ENCODE measurements around the gene RPP40.
"Not testable (repeated sequence)": the region's sequence is repeated elsewhere in the genome, so short reads cannot be mapped to it uniquely, and the experiment has no call there.

RPP40 gene

DNA sequence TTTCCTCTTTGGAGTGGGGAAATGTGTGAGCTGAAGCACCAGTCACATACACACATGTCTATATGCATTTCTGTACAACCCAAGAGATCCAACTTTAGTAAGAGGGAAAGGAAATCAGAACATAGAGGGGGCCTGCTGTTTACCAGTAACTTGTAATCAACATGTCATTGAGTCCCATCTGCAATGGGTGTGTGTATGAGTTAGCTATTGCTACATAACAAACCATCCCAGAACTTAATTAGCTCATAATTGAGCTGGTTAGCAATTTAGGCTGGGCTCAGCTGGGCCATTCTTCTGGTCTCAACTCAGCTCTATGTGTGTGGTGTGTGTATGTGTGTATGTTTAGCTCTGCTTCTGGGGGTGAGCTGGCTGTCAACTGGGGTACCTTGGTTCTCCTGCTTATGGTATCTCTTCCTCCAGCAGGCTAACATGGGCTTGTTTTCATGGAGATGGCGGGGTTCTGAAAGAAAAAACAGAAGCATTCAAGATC lies 10.3 kb upstream of the RPP40 start:
- no peak for DNase-seq (ENCODE audit: low read depth in 3 of 3)

DNA sequence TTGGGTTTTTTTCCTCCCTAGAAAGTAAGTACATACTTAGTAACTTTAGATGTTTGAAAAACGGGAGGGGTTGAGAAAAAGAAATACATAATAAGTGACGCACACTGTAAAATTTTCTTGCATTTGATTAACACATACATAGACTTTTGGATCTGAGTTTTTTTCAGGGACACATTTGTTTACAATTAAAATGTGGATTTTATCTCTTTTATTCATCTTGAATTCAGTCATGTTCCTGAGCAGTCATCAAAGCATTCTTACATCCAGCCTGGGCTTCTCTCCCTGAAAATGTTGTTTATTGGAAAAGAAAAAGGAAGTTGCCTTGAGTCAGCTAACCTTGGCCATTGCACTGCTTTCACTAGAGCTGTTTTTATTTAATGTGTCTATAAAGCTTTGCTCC lies 8.7 kb upstream of the RPP40 start:
- DNase-seq (ENCODE audit: low read depth in 3 of 3) = no peak

DNA sequence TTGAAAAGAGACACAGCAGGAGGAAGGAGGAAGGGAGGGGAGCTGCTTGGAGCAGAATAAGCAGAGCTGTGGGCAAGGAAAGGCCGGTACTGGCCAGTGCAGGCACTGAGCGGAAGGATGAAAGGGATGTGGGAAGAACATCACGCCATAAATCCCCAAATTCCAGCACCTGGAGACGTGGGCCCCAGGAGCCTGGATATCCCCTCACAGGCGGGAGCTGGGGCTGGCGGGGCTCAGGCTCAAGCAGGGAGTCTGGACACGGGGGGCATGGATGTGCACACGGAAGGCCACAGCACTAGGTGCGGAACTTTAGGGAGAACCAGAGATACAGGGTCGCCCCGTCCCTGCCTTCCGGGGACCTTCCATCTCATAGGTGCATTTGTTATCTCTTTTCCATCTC lies 7.5 kb upstream of the RPP40 start:
- no peak for DNase-seq (ENCODE audit: low read depth in 3 of 3)

DNA sequence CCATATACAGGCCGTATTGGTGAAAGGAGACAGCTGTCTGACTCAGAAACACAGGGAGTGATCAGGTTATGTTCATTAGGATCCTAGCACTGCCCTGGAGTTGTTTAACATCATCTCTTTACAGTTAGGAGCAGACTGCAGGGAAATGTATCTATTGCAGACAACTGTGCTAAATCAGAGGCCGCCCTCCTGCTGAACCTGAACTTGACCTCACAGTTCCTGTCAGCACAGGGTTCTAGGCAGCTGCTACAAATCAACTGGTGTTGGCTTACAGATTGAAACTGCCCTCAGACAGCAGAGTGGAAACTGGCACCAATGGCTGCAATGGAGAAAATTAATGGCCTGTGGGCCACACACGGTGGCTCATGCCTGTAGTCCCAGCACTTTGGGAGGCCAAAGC lies 3.7 kb upstream of the RPP40 start:
- DNase-seq (ENCODE audit: low read depth in 3 of 3) = no peak

DNA sequence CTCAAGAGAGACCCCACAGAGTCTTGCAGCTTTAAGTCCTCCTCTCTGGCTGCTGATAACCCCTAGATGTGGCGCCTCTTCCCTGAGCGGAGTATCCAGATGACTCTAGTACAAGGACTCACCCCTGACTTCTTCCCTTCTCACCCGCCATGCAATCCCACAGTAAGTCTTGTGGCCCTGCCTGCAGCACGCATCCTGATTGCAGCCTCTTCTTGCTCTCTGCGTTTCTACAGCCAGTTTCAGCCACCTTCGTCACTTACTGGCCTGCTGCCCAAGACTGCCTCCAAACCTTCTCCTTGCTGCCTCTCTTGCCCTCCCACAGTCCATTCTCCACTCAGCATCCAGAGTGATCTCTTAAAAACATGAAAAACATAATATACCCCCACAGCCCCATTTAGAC lies 2.4 kb upstream of the RPP40 start:
- DNase-seq (ENCODE audit: low read depth in 3 of 3) = no peak

DNA sequence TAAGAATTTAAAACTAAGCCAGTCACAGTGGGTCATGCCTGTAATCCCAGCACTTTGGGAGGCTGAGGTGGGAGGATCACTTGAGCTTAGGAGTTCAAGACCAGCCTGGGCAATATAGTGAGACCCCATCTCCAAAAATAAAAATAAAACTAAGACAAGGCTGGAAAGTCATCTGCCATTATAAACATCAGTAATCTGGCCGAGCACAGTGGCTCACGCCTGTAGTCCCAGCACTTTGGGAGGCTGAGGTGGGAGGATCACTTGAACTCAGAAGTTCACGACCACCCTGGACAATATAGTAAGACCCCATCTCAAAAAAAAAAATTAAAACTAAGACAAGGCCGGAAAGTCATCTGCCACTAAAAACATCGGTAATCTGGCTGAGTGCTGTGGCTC lies 1.2 kb upstream of the RPP40 start:
- not testable (repeated sequence) for DNase-seq (ENCODE audit: low read depth in 3 of 3)

DNA sequence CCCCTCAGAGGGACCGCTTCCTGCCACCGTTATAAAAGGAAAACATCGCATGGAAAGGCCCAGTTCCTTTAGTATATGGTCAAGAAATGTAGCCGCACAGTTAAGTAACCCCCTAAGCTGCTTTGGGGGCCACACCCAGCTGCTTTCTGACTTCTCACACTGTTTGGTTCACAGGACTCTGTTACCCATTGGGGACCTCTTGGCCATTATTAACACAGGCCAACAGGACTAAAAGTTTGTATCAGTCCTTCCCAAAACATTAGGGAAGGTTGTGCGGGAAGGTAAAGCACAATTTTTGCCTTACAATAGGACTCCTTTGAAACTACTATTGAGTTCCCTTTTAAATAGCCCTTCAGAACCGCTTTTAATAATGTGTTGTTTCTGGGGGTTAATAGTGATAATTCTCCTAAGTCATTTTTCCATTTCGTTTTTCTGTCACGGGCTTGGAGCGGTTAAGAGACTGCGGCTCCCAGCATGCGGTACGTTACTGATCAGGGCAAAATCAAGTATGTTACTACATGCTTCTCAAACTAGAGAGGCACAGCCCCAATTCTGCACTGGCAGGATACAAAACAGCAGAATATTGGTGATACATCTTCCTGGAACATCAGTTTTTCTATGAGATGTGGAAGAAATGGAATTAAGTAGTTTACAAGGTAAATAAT lies 668 bp upstream of the RPP40 start:
- DNase-seq (ENCODE audit: low read depth in 3 of 3) = no peak

DNA sequence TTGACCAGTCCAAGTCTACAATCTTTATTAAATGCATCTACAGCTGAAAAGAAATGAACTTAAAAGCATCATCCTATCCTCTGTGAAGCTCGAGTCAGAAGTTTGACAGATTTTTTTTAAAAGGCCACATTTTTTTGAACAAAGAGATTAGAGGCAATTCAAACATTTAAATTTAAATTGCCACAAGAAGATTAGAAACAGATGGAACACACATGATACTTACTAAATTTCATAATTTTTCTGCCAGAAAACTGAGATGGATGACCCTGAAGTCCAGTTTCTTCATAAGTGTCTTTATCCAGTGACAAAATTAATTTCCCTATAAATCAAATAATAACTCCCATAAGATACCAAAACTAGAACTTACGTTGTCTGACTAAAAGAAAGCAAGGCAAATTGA lies 4.3 kb downstream of the RPP40 start:
- no peak for DNase-seq (ENCODE audit: low read depth in 3 of 3)

DNA sequence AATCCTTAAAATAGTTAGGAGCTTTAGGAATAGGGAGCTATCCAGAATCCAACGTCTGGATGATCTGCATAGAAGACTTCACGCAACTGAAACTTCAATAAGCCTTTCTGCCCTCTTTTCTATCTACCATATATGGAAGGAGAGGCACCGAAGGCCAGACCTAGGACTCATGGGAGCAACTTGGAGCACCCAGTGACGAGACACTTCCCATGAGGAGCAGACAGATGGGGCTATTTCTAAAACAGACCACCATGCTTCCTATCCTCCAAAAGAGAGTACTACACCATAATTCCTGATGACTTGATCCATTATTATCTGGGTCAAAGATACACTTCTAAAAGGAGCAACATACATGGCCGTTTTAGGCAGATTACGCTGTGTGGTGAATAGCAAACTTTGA lies 6.0 kb downstream of the RPP40 start:
- no peak for DNase-seq (ENCODE audit: low read depth in 3 of 3)

DNA sequence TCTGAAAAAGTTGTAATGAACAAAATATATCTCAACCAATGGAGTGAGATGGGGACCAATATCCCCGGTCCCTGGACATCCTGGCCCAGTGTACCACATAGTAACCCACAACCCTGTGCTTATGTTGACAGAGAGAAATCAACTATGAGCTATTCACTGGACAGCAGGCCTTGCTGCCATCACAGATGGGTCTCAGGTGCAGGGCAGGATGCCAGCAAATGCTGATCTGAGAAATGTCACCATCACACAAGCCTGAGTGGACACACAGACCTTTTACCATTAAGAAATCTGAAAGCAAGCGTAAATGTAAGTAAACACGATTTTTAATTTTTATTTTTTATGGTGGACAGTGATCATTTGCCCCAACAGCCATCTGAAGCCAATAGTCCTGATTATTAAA lies 9.1 kb downstream of the RPP40 start:
- no peak for DNase-seq (ENCODE audit: low read depth in 3 of 3)

DNA sequence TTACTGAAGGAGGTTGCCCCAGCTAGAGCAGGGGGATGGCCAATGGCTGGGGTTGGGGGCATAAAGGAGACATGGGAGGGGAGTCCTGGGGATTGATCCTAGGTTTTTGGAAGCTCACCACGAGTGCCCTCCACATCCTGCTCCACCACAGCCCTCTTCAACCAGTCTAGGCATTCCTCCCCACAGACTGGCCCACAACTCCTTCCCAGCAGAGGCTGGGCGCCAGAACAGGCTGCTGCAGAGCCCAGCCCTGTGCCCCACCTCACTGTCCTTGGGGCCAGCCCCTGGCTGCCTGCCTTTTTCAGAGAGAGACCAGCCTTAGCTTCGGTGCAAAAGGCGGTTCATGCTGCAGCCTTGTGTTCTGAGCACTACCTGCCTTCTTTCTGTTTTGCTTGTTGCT lies 16.4 kb downstream of the RPP40 start:
- DNase-seq (ENCODE audit: low read depth in 3 of 3) = no peak

DNA sequence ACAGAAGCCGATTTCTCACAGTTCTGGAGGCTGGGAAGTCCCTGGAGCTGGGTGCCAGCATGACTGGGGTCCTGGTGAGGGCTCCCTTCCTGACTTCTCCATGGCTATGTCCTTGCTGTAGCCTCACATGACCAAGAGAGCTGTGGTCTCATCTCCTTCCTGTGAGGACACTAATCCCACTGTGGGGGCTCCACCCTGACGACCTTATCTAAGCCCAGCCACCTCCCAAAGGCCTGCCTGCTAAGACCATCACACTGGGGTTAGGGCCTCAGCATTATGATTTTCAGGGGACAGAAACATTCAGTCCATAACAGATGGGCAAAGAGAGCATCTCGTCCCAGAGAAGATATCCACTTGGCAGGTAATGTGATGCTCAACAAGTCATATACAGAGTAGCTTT lies 16.8 kb downstream of the RPP40 start:
- no peak for DNase-seq (ENCODE audit: low read depth in 3 of 3)

DNA sequence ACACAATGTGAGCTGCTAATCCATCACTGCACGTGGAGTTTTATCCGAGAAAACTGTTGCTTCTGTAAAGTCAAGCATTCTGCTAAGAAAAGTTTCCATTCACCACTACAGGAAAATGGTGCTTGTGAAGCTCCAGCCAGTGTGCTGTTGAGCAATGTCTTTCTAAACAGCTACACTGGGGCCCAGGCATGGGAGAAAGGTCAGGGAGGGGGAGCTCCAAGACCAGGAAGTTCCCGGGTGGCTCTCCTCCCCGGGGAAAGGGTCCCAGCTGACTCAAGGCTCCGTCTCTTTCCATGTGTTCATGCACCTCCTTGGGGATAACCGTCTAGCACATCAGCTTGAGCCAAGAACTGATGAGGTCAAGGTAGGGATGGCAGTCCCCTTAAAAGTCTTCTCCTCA lies 20.5 kb downstream of the RPP40 start:
- DNase-seq (ENCODE audit: low read depth in 3 of 3) = no peak

DNA sequence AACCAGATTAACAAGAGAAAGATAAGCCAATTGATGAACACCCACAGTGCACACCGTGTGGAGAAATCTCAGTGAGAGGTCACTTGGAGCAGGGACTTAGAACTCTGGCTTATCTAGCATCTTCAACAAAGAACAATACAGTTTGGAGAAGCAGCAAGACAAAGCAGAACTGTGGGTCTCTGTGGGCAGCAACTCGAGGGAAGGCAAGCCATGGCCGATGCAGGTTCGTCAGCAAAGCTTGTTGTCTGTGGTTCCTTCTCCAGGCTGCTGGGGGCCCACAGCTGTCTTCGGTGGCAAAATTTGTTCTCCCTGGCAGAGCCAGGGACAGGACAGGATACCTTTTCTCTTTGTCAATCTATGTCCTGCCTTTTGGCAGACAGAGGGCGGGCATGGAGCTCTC lies 22.1 kb downstream of the RPP40 start:
- no peak for DNase-seq (ENCODE audit: low read depth in 3 of 3)

DNA sequence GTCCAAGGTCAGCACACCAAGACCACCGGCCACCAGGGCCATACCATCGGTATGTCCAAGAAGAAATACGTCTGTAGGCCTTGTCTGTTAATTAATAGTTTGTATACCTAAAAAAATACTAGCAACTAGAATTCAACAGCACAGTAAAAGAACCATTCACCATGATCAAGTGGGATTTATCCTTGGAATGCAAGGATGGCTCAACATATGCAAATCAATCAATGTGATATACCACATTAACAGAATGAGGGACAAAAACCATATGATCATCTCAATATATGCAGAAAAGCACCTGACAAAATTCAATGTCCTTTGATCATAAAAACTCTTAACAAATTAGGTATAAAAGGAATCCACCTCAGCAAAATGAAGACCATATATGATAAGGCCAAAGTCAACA lies 24.4 kb downstream of the RPP40 start:
- no peak for DNase-seq (ENCODE audit: low read depth in 3 of 3)

DNA sequence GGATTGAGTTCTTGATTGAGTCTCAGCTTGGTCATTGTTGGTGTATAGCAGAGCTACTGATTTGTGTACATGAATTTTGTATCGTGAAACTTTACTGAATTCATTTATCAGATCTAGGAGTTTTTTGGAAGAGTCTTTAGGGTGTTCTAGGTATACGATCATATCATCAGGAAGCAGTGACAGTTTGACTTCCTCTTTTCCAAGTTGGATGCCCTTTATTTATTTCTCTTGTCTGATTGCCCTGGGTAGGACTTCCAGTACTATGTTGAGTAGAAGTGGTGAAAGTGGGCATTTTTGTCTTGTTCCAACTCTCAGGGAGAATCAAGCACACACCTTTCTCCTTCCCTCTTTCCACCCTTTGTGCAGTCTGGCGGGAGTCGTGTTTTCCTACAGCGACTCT lies 26.4 kb downstream of the RPP40 start:
- DNase-seq (ENCODE audit: low read depth in 3 of 3) = no peak

DNA sequence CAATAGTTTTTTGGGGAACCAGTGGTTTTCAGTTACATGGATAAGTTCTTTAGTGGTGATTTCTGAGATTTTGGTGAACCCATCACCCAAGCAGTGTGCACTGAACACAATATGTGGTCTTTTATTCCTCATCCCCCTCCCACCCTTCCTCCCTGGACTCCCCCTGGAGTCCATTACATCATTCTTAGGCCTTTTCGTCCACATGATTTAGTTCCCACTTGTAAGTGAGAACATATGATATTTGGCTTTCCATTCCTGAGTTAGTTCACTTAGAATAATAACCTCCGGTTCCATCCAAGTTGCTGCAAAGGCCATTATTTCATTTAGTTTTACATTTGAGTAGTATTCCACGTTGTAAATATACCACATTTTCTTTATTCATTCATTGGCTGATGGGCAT lies 28.3 kb downstream of the RPP40 start:
- no peak for DNase-seq (ENCODE audit: low read depth in 3 of 3)

DNA sequence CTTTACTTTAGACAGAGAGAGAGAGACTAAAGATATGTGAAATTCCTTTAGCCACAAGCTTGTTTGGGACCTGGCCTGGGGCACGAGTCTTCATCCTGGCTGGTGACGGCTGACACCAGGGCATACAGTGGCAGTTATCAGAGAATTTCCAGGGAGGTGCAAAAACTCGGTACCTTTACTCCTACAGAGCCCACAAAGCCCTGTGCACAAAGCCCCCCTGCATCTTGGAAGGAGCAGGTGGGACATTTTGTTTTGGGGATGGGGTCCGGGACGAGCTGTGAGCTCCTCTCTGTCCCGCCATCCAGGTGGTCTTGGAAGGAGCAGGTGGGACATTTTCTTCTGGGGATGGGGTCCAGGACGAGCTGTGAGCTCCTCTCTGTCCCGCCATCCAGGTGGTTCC lies 28.9 kb downstream of the RPP40 start:
- DNase-seq (ENCODE audit: low read depth in 3 of 3) = no peak

DNA sequence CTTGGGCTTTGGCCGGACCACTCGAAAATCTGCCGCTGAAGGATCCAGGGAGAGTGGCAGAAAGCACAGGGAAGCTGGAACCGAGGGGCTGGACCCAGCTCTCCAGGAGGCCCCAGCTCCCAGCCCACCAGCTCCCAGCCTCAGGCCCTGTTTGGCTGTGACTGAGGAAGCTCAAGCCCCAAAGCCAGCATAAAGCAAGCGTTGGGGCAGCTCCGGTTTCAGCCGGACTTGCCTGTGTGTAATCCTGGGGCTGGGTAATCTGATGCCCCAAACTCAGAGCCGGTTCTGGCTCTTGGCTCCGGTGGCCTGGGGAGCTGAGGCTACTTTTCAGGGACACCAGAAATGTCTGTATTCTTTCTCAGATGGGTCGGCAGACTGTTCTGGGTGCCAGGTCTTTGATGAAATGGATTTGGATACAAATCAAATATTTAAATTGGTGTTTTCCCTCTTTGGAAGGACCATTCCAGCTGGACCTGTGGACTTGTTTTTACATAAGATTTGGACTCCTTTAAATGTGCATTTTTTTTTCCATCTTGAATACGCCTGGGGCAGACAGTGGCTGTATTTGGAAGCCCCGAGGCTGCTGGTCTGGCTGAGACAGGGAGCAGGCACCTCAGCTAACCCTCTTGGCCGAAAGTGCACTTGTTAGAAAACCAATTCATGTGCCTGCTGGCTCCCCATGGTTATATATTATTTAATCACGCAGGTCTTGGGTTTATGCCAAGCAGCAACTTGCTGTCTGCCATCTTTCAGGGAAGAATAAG lies 29.7 kb downstream of the RPP40 start:
- no peak for DNase-seq (ENCODE audit: low read depth in 3 of 3)

DNA sequence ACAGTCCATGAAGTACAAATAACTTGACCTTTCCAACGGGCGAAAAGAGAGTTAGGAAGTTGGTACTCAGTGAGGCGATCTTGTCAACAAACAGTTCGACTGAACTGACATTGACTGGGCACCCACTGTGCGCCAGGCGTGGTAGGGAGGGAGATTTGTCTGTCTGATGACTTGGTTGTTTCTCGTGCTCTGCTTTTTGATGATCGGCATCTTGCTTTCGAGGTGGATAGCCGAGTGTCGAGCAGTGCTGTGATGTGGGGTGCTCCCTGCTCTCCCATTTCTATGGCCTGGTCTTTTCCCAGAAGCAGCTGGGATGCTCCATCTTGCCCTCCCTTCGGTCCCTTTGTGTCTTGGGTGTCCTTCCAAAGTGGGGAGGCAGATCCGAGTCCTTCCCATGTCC lies 30.4 kb downstream of the RPP40 start:
- no peak for DNase-seq (ENCODE audit: low read depth in 3 of 3)

DNA sequence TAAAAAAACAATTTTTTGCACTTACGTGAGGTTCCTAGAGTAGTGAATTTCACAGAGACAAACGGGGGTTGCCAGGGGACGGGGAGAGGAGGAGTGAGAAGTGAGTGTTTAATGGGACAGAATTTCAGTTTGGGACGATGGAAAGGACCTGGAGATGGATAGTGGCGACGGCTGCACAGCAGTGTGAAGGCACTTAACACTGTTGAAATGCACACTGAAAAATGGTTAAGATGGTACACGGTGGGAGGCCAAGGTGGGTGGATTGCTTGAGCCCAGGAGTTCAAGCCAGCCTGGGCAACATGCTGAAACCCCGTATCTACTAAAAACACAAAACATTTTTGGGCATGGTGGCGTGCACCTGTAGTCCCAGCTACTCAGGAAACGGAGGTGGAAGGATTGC lies 31.4 kb downstream of the RPP40 start:
- DNase-seq (ENCODE audit: low read depth in 3 of 3) = no peak

DNA sequence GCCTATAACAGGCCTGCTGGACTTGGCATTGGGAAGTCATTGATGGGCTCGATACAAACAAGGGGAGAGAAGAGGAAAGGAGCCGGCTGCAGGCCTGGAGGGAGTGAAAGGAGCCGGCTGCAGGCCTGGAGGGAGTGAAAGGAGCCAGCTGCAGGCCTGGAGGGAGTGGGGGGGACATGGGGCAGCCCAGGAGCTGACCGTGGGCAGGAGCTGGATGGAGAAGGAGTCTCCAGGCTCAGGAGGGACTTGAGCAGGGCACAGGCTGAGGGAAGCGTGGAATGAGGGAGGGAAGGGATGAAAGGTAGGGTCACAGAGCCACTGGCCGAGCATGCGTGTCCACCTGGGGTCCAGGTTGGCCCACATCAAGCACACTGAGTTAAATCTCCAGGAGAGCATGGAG lies 32.0 kb downstream of the RPP40 start:
- DNase-seq (ENCODE audit: low read depth in 3 of 3) = no peak

DNA sequence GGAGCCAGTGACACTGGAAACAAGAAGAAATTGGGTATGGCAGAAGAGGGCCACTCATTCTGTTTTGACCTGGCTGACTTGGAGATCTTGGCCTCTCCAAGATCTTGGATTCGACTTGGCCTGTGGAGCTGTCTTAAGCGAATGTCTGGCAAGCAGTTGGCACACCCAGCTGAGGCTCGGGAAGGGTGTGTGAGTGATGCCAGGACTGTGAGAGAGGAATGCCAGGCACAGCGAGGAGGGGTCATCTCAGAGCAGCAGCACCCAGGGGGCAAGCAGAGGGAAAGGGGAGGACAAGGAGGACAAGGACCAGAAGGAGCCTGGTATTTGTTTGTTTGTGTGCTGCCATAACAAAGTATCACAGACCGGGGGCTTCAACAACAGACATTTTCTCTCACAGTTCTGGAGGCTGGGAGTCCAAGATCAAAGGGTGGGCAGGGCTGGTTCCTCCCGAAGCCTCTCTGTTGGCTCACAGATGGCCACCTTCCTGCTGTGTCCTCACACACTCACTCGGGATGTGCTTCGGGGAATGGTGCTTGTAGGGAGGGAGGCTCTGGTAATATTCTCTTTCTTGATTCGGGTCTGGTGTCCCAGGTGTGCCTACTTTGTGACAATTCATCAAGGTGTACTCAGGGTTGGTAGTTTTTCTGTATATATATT lies 33.0 kb downstream of the RPP40 start:
- DNase-seq (ENCODE audit: low read depth in 3 of 3) = no peak
